ENCODE results near the gene CHRNA4.
"Not testable (repeated sequence)": the region's sequence is repeated elsewhere in the genome, so short reads cannot be mapped to it uniquely, and the experiment has no call there.

Gene CHRNA4

DNA sequence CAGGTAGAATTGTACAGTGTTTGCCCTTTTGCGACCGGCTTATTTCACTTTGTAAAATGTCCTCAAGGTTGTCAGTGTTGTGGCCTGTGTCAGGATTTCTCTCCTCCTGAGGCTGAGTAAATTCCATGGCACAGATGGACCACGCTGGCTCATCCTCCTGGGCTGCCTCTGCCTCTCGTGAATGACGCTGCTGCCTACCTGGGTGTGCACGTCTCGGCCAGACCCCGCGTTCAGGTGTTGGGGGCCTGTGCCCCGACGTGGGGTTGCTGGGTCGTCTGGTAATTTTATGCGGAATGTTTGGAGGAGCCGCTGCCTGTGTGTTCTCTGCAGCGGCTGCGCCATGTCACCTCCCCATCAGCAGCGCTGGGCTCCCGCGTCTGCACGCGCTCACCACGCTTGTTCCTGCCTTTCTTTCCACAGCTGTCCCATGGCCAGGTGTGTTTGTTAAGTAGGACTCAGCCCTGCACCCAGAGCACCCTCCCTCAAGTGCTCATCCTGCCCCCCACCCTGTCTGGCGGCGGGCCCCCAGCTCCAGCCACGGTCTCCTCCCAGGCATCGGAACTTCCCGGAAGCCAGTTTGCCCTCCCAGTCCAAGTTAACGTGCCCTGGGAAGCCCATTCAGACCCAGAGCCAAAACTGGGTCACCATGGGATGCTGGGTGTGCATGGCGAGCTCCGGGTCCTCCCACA is 36.1 kb upstream of the CHRNA4 start:
- DNase-seq: no peak

DNA sequence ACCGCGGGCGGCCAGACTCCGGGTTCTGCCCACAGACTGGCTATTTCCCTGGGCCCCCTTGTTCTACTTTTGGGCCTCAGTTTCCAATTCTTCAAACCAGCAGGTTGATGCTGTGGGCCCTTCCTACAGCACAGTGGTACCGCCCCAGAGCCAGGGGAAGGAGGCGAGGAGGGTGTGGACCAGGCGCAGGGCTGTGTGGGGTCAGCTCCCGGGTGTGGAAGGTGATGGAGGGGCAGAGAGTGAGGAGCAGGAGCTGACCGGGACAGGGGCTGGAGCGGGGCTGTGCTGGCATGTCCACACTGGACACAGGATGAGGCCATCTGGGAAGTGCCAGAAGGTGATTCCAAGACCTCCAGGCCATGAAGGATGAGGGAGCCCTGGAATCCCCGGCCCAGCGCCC is 35.2 kb upstream of the CHRNA4 start:
- DNase-seq: no peak

DNA sequence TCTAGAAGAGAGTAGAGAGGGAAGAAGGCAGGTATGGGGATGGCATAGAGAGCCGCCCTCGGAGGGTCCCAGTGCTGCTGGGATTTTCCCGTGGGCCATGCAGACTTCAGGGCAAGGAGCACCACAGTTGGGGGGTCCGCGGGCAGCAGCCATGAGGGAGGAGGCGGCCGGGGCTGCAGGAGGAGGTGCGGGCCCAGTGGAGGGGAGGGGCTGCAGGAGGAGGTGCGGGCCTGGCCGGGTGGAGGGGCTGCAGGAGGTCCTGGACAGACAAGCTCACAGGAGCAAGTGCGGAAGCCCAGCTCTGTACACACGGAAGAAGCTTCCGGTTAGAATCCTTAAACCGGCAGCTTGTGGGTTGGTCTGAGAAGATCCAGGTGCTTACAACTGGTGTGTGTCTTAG is 34.6 kb upstream of the CHRNA4 start:
- DNase-seq: no peak

DNA sequence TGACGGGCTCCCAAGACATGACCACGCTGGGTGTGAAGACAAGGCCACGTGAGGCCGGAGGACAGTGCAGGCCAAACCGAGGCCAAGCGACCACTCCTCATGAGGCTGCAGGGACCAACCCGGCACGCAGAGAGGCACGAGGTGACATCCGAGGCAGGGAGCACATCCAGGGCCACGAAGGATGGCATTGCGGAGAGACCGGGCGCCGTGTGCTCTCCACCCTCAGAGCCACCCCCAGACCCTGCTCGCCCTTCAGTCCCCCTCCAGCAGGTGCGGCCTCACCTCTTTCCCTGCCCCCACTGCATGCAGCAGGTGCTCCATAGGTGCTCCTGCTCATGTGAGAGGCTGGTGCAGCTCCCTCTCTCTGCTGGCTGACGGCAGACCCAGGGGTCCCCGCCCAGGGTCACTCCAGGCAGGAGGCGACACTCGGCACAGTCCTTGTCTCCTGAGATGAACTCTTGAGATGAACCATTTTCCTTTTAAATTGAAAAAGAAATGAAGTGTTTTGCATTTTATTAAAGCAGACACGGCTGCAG is 33.8 kb upstream of the CHRNA4 start:
- DNase-seq: no peak

DNA sequence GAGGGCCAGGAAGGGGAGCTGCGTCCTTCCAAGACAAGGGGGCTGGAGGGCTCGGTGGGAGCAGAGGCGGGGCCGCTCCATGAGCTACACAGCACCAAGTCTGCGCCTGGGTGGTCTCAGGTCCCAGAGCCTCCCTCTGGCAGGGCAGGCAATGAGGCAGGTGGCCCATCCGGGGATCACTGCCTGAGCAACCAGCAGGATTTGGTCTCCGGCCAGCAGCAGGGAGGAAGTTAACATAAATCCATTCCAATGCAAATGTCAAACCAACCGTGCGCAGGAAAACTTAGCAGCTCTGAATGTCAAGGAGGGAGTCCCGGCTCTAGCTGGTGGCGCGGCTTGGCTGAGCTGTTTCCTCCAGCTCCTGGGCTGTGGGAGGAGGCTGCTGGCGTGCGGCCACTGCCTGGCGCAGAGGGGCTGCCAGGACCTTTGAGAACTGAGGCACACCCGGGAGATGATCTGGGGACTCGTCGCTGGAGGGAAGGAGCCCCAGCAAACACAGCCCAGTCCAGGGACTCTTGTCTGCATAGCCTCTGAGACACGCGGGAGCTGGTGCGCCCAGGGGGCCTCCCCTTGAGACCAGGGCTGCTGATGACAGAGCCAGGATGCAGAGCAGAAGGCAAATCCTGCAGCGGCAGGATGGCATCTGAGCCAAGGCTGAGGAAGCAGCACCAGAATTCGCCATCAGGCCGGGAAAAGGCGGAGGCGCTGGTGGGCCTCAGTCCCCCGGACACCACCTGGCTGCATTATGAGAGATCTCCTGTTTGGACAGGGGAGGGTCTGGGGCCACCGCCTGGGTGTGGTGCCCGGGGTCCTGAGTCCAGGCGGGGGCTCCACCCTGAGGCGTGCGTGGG is 33.1 kb upstream of the CHRNA4 start:
- no peak for DNase-seq

DNA sequence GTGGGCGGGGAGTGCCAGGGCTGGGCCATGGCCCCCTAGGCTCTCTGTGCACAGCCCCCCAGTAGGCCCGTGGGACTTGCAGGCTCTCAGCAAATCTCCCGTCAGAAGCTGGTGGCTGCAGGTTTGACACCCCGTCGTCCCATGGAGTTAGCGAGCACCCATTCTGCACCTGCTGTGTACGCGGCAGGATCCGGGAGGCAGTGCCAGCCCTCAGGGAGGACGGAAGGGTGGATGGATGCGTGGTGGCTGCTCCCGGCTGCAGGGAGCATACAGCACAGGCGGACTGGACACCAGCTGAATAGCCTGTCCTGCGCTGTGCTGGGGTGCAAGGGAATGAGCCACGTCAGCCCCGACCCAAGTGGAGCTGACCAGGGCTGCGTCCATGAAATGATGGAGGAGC is 32.4 kb upstream of the CHRNA4 start:
- DNase-seq: no peak

DNA sequence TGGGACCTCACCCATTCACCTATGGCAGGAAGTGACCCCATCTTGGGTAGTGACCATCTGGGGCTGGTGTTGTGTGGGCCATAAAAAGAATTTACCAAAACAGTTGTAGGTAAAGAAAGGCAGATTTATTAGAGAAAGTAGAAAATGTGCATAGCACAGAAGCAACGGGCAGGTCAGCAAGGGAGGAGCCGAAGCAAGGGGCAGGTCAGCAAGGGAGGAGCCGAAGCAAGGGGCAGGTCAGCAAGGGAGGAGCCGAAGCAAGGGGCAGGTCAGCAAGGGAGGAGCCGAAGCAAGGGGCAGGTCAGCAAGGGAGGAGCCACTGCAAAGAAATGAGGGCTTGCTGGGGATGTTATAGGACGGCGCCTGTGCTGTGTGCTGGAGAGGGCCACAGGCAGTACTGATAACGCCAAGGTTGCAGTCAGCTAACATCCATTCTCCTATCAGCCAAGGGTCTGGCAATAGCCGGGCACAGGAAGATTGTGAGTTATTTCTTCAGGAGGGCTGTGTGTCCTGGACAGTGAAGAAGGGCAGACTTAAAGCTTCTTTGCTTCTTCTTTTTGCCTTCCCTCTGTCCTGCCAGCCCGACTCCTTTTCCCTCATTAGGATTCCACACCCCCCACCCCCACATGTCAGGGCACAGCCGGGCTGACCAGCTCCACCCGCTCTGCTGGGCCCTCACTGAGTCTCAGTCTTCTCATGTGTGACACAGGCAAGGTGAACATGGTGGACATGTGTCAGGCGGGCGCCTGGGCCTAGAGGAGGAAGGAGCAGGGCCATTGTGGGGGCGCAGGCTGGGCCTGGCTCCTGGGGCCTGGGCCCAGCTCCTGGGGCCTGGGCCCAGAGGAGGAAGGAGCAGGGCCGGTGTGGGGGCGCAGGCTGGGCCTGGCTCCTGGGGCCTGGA is 31.6 kb upstream of the CHRNA4 start:
- no peak for DNase-seq

DNA sequence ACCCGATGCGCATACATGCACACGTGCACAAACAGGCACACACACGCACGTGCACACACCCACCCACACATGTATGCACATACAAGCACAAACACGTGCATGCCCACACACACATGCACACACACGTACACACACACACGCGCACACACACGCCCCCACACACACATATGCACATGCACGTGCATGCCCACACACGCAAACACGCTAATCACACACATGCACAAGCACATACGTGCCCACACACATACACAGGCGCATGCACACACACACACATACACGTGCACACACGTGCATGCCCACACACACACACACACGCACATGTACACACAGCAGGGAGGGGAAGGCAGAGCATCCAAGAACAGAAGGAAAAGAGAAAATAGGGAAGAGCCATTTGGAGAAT is 26.8 kb upstream of the CHRNA4 start:
- no peak for DNase-seq

DNA sequence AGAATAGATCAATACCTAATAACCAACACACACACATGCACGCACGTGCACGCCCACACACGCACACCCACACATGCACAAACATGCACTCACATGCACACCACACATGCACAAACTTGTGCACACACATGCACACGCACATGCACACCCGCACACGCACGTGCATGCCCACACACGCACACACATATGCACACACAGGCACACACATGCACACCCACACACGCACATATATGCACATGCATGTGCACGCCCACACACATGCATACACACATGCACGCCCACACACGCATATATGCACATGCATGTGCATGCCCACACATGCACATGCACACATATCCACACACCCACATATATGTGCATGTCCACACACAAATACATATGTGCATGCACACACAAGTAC is 26.2 kb upstream of the CHRNA4 start:
- DNase-seq: no peak

DNA sequence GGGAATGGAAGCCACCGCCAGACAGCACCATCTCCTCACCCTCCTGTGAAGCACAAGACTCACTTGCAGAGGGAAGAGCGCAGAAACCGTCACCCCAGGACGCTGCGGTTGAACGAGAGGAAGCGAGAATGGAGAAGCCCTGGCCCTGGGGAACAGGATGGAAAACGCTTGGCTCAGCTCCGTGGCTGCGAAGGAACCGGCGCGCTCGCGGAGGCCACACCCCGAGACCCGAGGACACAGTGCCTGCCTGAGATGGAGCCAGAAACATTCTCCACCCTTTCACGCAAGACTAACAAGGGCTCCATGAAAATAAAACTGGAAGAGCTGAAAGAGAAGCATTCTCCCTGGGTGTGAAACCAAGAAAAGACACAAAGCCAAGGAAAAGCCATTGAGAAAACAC is 25.3 kb upstream of the CHRNA4 start:
- peak; percentile 36 for DNase-seq

DNA sequence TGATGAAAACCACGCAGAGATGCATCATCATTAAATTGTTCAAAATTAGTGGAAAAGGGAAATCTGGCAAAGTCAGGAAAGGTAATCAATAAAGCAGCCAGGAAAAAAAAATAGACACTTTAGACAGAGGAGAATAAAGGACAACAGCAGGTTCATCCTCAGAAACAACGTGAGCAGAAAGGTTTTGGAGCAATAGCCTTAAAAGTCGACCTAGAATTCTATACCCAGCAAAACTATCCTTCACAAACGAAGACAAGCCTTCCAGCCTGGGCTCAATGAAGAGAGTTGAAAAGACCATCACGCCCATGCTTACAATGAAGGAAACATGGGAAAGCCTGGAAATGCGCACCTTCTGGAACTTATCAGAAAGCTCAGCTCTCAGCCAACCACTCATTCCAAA is 24.7 kb upstream of the CHRNA4 start:
- no peak for DNase-seq

DNA sequence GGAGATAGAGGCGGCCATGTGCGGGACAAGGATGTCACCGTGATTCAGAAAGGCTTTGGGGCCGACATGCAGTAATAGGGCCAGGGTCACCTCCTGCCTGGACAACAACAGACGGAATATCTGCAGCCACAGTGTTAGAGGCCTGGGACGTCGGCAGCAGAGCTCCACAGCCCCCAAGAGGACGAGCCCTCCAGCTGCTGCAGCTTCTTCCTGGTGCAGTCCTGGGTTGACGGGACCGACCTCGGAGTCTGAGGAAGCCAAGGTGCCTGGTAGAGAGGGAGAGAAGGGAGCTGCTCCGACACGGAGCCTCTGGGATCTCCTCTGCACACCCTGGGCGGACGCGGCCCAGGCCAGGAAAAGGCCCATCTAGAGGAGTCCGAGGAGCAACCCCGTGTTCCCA is 23.2 kb upstream of the CHRNA4 start:
- DNase-seq: no peak

DNA sequence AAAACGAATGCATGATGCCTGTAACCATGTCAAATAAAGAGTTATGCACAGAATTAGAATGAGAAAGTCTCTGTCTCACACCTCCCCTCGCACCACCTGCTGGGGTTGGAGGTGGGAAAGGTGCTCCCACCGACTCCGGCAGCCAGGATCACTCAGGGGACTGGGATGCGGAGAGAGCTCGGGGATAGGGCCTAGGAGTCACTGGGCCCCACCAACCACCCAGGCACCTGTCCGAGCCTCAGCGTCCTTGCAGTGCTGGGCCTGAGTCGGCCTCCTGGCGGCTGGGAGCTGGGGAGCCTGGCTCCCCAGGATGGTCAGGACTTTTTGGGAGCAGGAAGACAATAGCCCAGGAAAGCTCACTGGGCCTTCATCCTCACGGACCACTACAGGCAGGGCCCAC is 22.4 kb upstream of the CHRNA4 start:
- no peak for DNase-seq

DNA sequence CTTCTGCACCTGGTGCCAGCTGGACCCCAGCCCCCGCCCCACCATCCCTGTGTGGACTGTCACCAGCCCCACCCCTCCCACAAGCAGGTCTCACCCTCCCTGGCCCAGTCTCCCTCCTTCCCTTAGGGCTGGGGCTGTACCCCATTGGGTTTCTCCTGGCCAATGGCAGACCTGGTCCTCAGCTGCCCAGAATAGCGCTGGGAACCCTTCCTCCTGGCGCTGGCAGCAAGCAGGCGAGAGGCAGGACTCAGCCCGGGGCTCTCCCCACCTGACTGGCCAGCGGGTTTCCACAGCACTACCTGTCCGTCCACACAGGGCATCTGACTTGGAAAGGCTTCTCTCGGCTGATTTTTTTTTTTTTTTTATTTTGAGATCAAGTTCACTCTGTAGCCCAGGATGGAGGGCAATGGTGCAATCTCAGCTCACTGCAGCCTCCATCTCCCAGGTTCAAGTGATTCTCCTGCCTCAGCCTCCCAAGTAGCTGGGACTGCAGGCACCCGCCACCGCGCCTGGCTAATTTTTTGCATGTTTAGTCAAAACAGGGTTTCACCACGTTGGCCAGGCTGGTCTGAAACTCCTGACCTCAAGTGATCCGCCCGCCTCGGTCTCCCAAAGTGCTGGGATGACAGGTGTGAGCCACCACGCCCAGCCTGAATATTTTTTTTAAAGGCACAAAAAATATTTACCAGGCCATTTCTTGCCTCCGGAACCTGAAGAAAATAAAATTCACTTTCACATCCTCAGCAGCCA is 21.6 kb upstream of the CHRNA4 start:
- DNase-seq: no peak

DNA sequence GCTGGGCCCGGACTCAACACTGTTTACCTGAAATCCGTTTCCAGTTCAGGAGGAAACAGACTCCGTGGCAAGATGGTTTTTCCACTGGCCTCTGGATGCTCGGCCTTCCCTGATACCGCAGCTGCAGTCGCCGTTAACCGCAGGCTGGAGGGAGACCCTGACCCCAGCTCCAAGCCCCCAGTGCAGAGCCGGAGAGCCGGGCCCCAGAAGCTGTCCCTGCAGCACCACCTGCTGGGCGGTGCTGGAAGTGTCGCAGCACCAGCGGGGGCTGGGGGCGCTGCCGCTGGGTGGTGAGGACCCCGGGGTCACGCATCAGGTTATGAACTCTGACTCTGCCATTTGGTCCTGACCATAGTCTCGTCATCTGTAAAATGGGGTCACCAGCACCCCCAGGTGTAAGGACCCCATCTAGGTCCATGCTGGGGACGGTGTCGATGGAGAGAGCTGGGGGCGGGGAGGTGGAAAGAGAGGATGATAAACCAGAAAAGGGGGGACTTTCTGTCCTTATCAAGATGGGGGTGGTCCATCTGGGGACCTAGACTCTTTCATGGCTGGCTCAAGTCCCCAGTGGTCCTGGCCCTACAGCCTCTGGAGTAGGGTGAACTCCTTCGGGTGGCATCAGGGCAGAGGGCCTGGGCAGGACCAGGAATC is 20.8 kb upstream of the CHRNA4 start:
- DNase-seq: no peak

DNA sequence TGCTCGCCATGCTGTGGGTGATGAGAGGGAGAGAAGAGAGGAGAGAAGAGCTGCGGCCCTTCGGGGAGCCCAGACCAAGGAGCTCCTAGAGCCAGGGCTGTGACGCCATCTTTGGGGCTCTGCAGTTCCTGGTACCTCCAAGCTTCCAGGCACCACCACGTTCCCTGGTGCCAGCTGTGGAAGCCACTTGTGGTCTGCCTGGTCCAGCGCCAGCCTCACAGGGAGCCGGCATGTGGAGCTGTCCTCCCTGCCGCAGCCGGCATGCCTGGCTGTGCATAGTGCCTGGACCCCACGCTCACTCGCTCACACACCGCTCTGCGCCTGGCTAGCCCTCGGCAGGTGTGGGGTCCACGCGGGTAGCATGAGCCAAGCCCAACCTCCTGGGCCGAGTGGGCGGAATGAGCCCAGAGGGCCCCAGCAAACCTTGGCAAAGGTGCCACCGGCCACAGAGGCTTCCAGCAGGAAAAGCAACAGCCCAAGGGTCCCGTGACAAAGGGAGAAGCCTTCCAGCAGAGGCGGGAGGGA is 19.3 kb upstream of the CHRNA4 start:
- DNase-seq: no peak

DNA sequence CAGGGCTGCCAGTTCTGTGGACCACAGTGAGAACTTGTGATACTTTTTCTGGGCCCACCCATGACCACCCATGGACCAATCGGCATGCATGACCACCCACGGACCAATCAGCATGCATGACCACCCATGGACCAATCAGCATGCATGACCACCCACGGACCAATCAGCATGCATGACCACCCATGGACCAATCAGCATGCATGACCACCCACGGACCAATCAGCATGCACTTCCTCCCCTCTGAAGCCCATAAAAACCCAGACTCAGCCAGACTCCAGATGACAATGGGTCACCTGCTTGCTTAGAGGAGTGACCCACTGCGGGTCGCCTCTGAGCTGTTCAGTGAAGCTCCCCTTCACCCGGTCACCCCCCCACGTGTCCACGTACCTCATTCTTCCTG is 18.7 kb upstream of the CHRNA4 start:
- not testable (repeated sequence) for DNase-seq

DNA sequence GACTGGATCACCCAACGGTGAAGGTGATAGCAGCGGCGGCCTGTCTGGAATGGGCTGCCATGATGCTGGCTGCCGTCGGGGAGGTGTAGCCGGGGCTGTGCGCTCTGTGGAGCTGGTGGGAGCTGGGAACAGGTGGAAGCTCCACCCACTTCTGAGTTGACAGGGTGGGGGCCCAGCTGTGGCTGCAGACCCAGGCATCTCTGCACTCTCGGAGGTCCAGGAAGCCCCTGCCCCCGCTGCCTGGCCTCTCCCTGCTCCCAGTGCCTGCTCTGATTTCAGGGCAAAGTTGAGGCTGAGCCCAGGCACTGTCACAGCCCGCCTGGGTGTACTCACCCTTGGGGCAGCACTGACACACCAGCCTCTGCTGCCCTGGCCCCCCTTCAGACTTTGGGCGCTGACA is 18.1 kb upstream of the CHRNA4 start:
- no peak for DNase-seq

DNA sequence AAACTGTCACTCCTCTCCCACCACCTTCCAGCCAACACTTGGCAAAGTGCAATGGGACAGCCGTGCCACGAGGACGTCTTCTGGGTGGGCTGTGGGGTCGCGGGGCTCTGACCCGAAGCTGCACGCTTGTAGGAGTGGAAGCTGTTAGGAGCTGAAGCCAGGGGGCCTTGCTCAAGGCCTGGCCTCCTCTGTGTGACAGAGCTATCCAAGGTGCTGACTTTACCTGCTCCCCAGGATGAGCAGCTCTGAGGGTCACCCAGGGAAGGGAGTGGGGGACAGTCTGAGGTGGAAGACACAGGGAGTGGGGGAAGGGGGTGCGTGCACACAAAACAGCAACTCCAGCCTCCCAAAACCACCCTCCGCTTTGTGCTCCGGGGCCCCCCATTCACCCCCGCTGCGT is 17.5 kb upstream of the CHRNA4 start:
- no peak for DNase-seq

DNA sequence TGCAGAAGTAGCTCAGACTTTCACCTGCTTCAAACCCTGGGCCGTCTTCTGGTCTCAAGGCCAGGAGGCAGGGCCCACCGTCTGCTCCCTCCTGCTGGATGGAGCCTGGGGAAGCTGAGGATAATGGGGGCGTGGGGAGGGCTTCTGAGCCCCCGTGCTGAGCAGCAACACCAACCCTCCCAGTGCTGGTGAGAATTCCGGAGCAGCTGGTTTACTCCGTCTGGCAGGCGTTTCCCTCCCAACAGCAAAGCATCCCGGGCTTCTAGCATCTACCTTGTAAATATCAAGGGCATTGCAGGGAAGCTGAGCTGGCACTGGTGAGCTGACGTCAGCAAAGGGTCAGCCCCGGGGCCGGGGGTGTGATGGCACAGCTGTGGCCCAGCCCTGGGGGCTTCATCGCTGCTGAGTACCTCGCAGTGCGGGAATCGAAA is 16.8 kb upstream of the CHRNA4 start:
- DNase-seq: no peak

DNA sequence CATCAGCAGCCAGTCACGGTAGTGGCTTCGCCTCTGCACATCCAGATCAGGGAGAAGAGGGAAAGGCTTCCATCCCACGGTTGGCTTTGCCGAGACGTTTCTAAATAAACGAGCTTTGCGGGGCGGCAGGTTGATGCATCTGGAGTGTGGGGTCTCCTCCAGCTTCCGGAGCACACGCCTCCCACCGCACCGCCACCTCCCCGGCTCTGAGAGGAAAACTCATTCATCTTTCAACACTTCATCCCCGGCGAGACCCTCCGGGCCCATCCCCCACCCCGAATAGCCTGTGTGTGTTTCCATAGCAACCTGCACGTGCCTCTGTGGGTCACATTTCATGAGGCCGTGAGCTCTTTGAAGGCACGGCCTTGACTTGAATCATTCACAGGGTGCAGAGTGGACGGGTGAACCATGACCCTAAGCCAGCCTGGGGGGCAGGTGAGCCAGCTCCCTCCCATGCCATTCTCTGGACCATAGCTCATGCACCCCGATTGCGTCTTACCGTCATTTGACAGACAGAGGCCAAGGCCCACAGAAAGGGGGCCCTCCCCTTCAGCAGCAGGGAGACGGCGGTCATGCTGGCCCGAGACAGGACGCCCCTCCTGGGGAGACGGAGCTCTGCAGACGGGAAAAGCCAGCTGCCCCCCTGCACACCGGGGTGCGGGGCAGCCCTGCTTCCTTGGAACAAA is 16.2 kb upstream of the CHRNA4 start:
- DNase-seq: no peak
